Sigmoid colon (tissue), 7 donors: ENCODE data around the gene ZCCHC7. TPM values are rescaled to one million over a fixed set of nuclear protein-coding genes. Genes with fewer than 3 reads are reported as not detected.

Experiments
- DNase-seq: peaks from one replicate; pipeline ENCODE4 v3.0.0-alpha.2; 2019
- H3K27ac ChIP-seq, 4 donors: fragments of 200-600 bp; sonication (generic); one replicate each; pipeline ENCODE4 v1.5.1; 2016 to 2019; ENCODE audit warnings: mild to moderate bottlenecking in 1 of 4
- H3K27me3 ChIP-seq, 3 donors: fragments of 200-600 bp; sonication (generic); one replicate each; pipeline ENCODE4 v1.5.1; 2019; ENCODE audit warnings: mild to moderate bottlenecking in 1 of 3
- H3K36me3 ChIP-seq, 4 donors: fragments of 200-600 bp; sonication (generic); one replicate each; pipeline ENCODE4 v1.5.1; 2016 to 2019
- H3K4me1 ChIP-seq, 4 donors: fragments of 200-600 bp; sonication (generic); one replicate each; pipeline ENCODE4 v1.5.1; 2017 to 2019
- H3K4me3 ChIP-seq, 4 donors: fragments of 200-600 bp; sonication (generic); one replicate each; pipeline ENCODE4 v1.5.1; 2017 to 2019; ENCODE audit warnings: mild to moderate bottlenecking in 2 of 4, moderate library complexity in 1 of 4
- H3K9me3 ChIP-seq, 4 donors: fragments of 200-600 bp in 3 of 4; sonication (generic) in 3 of 4; one replicate each; pipeline versions ENCODE4 v1.5.1 to v1.6.1; 2013 to 2019
- CTCF ChIP-seq, 4 experiments: fragments of 450-650 bp in 3 of 4; fragments of 200-600 bp in 1 of 4; IDR thresholded peaks; one replicate each; pipeline ENCODE4 v1.5.1; 2016 to 2019; ENCODE audit warnings: antibody characterized with exemption in 4 of 4, mild to moderate bottlenecking in 3 of 4, moderate library complexity in 2 of 4
- EP300 ChIP-seq, 4 donors: sonication (generic); formaldehyde crosslinking; IDR thresholded peaks; one replicate each; pipeline ENCODE4 v1.6.1; 2017; ENCODE audit warnings: antibody characterized with exemption in 4 of 4
- POLR2A ChIP-seq, 2 donors: fragments of 450-650 bp; IDR thresholded peaks; one replicate each; pipeline ENCODE4 v1.6.1; 2016; ENCODE audit warnings: antibody characterized with exemption in 2 of 2, mild to moderate bottlenecking in 2 of 2, moderate library complexity in 2 of 2
- POLR2AphosphoS5 ChIP-seq, 4 donors: sonication (generic); formaldehyde crosslinking; IDR thresholded peaks; one replicate each; pipeline ENCODE4 v1.6.1; 2017; ENCODE audit warnings: antibody characterized with exemption in 4 of 4
- WGBS, 2 donors: extraction: QIAGEN DNeasy Blood & Tissue Kit; methylation state at CpG; one replicate each; pipeline ENCODE4 v1.1.7; 2013; 5-methylcytosine and 5-hydroxymethylcytosine counted together
- intact Hi-C: fragments of 100-400 bp; cut with DNase I; formaldehyde crosslinking; loops from one replicate; pipeline ENCODE4 v1.15.1; 2023
- polyA plus RNA-seq, 3 donors: library from polyadenylated mRNA; stranded (reverse); fragments of 200-250 nt; gene quantifications; one replicate each; pipeline ENCODE4 v1.2.3, GENCODE V29; 2013
- total RNA-seq, 4 donors: library from RNA; depleted of rRNA; stranded (reverse); fragments of >200 nt; gene quantifications; one replicate each; pipeline ENCODE4 v1.1.0, GENCODE V29; 2016
- donor health status: healthy with polysubstance abuse.
- donor health status: Bipolar disorder and iron deficiency.
- donor health status: healthy.

Gene ZCCHC7
- total and polyA plus RNA-seq, 7 donors: 5.8 to 24.6 (median 19.1) TPM

- DNase-seq: no peak
- intact Hi-C loops: no loop called here
Observed at GRCh38 chr9:37399336-37399735, 279.0 kb downstream of the ZCCHC7 start.

GRCh38 chr9:37404590-37404989, 284.2 kb downstream of the ZCCHC7 start:
- Histone ChIP-seq H3K9me3 (no peaks in the 10 kb centered on the region), H3K27ac (no peak overlapping the region), H3K36me3 (no peaks in the 10 kb centered on the region), H3K27me3 (no peaks in the 10 kb centered on the region), H3K4me3 (no peak overlapping the region), H3K4me1 (no peaks in the 10 kb centered on the region)
- intact Hi-C loops: no loop called here
- no peak for TF ChIP-seq POLR2A (IDR thresholded peaks at IDR 0.05)
- no peak for TF ChIP-seq EP300 (IDR thresholded peaks at IDR 0.05)
- TF ChIP-seq CTCF (IDR thresholded peaks at IDR 0.05): no peak
- no peak for TF ChIP-seq POLR2AphosphoS5 (IDR thresholded peaks at IDR 0.05)
- DNase-seq: no peak
- 92% methylated on average over 9 of the region's 9 CpGs for WGBS, 2 donors

More at GRCh38 chr9:37399336-37399735, 279.0 kb downstream of the ZCCHC7 start:
- no peaks in the 10 kb centered on the region for H3K27me3 ChIP-seq
- 48 to 59% methylated on average over 2 of the region's 2 CpGs for WGBS, 2 donors
- no peaks in the 10 kb centered on the region for H3K36me3 ChIP-seq
- H3K9me3 ChIP-seq: no peaks in the 10 kb centered on the region
- TF ChIP-seq CTCF (IDR thresholded peaks at IDR 0.05) (no peak), EP300 (IDR thresholded peaks at IDR 0.05) (no peak), POLR2AphosphoS5 (IDR thresholded peaks at IDR 0.05) (no peak), POLR2A (IDR thresholded peaks at IDR 0.05) (no peak)
- no peaks in the 10 kb centered on the region for H3K4me1 ChIP-seq
- H3K4me3 ChIP-seq: no peak overlapping the region
- H3K27ac ChIP-seq: no peak overlapping the region

- no peaks in the 10 kb centered on the region for H3K4me1 ChIP-seq
- 89 to 91% methylated on average over 3 of the region's 3 CpGs for WGBS, 2 donors
- no peaks in the 10 kb centered on the region for H3K36me3 ChIP-seq
- intact Hi-C loops: no loop called here
- H3K4me3 ChIP-seq: no peak overlapping the region
- DNase-seq: no peak
- no peak overlapping the region for H3K27ac ChIP-seq
- TF ChIP-seq EP300 (IDR thresholded peaks at IDR 0.05): no peak
- TF ChIP-seq POLR2AphosphoS5 (IDR thresholded peaks at IDR 0.05): no peak
- TF ChIP-seq CTCF (IDR thresholded peaks at IDR 0.05): no peak
- no peak for TF ChIP-seq POLR2A (IDR thresholded peaks at IDR 0.05)
- H3K27me3 ChIP-seq: no peaks in the 10 kb centered on the region
- no peaks in the 10 kb centered on the region for H3K9me3 ChIP-seq
Observed at GRCh38 chr9:37405350-37405749, 285.0 kb downstream of the ZCCHC7 start.

GRCh38 chr9:37405764-37406380, 285.5 kb downstream of the ZCCHC7 start:
- H3K9me3 ChIP-seq: no peaks in the 10 kb centered on the region
- no peak overlapping the region for H3K27ac ChIP-seq
- no peaks in the 10 kb centered on the region for H3K4me1 ChIP-seq
- no peaks in the 10 kb centered on the region for H3K36me3 ChIP-seq
- intact Hi-C loops: no loop called here
- no peaks in the 10 kb centered on the region for H3K27me3 ChIP-seq
- WGBS, 2 donors: 88 to 94% methylated on average over 10 of the region's 10 CpGs
- TF ChIP-seq POLR2AphosphoS5 (IDR thresholded peaks at IDR 0.05) (no peak), POLR2A (IDR thresholded peaks at IDR 0.05) (no peak)
- H3K4me3 ChIP-seq: no peak overlapping the region
- no peak for DNase-seq

- Histone ChIP-seq H3K4me1 (no peaks in the 10 kb centered on the region), H3K9me3 (no peaks in the 10 kb centered on the region), H3K4me3 (no peak overlapping the region), H3K27me3 (no peaks in the 10 kb centered on the region), H3K27ac (no peak overlapping the region), H3K36me3 (no peaks in the 10 kb centered on the region)
- no peak for TF ChIP-seq POLR2A (IDR thresholded peaks at IDR 0.05)
- TF ChIP-seq POLR2AphosphoS5 (IDR thresholded peaks at IDR 0.05): no peak
- TF ChIP-seq CTCF (IDR thresholded peaks at IDR 0.05): no peak
- TF ChIP-seq EP300 (IDR thresholded peaks at IDR 0.05): no peak
- WGBS, 2 donors: 90 to 92% methylated on average over 11 of the region's 11 CpGs
- DNase-seq: no peak
- intact Hi-C loops: no loop called here
Observed at GRCh38 chr9:37406603-37407401, 286.4 kb downstream of the ZCCHC7 start.
